DOHH2 (cell line): ENCODE results near the gene CEP295NL.

Source experiments
- CTCF ChIP-seq: fragments of 200-600 bp; sonication (generic); IDR thresholded peaks from one replicate; pipeline ENCODE4 v1.5.1; 2014; ENCODE audit warnings: antibody characterized with exemption, mild to moderate bottlenecking, low read depth, low read length; ENCODE audit not compliant: poor library complexity, severe bottlenecking
- EZH2phosphoT487 ChIP-seq: fragments of 200-600 bp; sonication (generic); IDR thresholded peaks from 2 replicates; pipeline ENCODE4 v1.6.1; 2017; ENCODE audit warnings: borderline replicate concordance, mild to moderate bottlenecking, antibody characterized with exemption, low read length, moderate library complexity, mixed read lengths

- TF ChIP-seq CTCF (no peak), EZH2phosphoT487 (no peak)
These were observed 24.7 kb downstream of the CEP295NL start for GRCh38 chr17:78878261-78878660.
